Measurements from ENCODE around the gene LRRC28.

LRRC28 gene

DNA sequence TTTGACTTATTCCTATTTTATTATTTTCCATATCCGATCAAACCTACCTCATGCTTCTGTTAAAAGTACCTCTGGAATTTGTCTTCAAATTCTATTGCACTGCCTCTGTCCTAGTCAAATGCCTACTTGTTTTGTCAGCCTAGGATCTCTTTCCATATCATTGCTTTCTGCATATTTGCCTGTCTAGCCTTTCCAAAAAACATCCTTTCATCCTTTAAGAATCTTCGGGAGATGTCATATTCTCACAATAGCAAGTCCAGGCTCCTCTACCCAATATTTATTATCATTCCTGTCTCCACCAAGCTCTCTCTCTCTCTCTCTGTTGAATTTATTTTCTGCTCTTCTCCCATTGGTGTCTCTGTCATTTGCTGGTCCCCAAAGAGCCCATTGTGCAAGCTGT lies 80.1 kb downstream of the LRRC28 start:
- Histone ChIP-seq H3K27ac (replicated peaks) (no peak overlapping the region), H3K27me3 (ENCODE audit: insufficient read depth, poor library complexity, severe bottlenecking) (no peaks in the 10 kb centered on the region), H3K4me3 (replicated peaks; ENCODE audit: insufficient read depth, low read length) (no peak overlapping the region)
- DNase-seq (ENCODE audit: low read depth in 1 of 2, low spot score in 1 of 2), result no peak
- TF ChIP-seq GABPA (IDR thresholded peaks at IDR 0.05; ENCODE audit: low read depth) (no peak), POLR2AphosphoS5 (IDR thresholded peaks at IDR 0.05; ENCODE audit: low read depth) (no peak), SPI1 (IDR thresholded peaks at IDR 0.05; ENCODE audit: borderline replicate concordance, low read depth) (no peak)
- TF ChIP-seq, protein P1, sequence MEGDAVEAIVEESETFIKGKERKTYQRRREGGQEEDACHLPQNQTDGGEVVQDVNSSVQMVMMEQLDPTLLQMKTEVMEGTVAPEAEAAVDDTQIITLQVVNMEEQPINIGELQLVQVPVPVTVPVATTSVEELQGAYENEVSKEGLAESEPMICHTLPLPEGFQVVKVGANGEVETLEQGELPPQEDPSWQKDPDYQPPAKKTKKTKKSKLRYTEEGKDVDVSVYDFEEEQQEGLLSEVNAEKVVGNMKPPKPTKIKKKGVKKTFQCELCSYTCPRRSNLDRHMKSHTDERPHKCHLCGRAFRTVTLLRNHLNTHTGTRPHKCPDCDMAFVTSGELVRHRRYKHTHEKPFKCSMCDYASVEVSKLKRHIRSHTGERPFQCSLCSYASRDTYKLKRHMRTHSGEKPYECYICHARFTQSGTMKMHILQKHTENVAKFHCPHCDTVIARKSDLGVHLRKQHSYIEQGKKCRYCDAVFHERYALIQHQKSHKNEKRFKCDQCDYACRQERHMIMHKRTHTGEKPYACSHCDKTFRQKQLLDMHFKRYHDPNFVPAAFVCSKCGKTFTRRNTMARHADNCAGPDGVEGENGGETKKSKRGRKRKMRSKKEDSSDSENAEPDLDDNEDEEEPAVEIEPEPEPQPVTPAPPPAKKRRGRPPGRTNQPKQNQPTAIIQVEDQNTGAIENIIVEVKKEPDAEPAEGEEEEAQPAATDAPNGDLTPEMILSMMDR (IDR thresholded peaks at IDR 0.05; ENCODE audit: insufficient read depth, low read length), result no peak
- TF ChIP-seq, protein P2, sequence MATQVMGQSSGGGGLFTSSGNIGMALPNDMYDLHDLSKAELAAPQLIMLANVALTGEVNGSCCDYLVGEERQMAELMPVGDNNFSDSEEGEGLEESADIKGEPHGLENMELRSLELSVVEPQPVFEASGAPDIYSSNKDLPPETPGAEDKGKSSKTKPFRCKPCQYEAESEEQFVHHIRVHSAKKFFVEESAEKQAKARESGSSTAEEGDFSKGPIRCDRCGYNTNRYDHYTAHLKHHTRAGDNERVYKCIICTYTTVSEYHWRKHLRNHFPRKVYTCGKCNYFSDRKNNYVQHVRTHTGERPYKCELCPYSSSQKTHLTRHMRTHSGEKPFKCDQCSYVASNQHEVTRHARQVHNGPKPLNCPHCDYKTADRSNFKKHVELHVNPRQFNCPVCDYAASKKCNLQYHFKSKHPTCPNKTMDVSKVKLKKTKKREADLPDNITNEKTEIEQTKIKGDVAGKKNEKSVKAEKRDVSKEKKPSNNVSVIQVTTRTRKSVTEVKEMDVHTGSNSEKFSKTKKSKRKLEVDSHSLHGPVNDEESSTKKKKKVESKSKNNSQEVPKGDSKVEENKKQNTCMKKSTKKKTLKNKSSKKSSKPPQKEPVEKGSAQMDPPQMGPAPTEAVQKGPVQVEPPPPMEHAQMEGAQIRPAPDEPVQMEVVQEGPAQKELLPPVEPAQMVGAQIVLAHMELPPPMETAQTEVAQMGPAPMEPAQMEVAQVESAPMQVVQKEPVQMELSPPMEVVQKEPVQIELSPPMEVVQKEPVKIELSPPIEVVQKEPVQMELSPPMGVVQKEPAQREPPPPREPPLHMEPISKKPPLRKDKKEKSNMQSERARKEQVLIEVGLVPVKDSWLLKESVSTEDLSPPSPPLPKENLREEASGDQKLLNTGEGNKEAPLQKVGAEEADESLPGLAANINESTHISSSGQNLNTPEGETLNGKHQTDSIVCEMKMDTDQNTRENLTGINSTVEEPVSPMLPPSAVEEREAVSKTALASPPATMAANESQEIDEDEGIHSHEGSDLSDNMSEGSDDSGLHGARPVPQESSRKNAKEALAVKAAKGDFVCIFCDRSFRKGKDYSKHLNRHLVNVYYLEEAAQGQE (IDR thresholded peaks at IDR 0.05; ENCODE audit: insufficient replicate concordance, low read depth), result no peak

DNA sequence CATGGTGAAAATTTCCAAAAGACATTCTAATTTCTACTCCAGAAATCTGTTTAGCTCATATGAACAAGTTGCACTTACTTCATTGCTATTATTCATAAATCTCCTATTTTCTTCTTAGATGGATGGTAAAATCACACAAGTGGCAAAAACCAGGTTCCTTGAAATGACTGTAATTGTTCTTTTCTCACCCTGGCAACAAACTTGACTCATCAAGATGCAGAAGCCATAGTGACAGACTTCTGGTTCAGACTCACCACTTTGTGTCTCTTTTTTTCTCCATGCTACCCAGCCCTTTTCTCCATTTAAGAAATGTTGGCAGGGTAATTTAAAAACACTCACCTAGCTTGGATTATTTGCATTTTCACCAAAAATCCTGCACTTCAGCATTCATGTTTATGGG lies 82.1 kb downstream of the LRRC28 start:
- TF ChIP-seq, protein P2 (IDR thresholded peaks at IDR 0.05; ENCODE audit: insufficient replicate concordance, low read depth), result no peak
- TF ChIP-seq SPI1 (IDR thresholded peaks at IDR 0.05; ENCODE audit: borderline replicate concordance, low read depth) (no peak), POLR2AphosphoS5 (IDR thresholded peaks at IDR 0.05; ENCODE audit: low read depth) (no peak), GABPA (IDR thresholded peaks at IDR 0.05; ENCODE audit: low read depth) (no peak)
- TF ChIP-seq, protein P1 (IDR thresholded peaks at IDR 0.05; ENCODE audit: insufficient read depth, low read length), result no peak
- no peak overlapping the region for H3K4me3 ChIP-seq (replicated peaks; ENCODE audit: insufficient read depth, low read length)
- H3K27me3 ChIP-seq (ENCODE audit: insufficient read depth, poor library complexity, severe bottlenecking), result no peaks in the 10 kb centered on the region
- no peak overlapping the region for H3K27ac ChIP-seq (replicated peaks)
- no peak for DNase-seq (ENCODE audit: low read depth in 1 of 2, low spot score in 1 of 2)

DNA sequence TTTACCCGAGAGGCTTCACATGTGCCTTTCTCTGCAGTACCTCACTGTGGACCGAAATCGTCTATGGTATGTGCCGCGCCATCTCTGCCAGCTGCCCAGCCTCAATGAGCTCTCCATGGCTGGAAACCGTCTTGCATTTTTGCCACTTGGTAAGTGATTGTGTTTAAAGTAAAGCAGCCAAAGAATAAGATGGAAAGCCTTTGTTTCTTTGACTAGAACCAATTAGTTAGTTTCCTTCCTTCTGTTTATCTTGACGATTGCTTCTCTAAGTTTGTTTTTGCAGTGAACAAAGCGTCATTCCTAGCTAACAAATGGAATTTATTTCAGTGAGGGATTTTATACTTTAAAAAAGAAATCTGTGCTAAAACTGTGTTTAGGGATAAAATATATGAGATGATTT lies 82.7 kb downstream of the LRRC28 start:
- no peak overlapping the region for H3K4me3 ChIP-seq (replicated peaks; ENCODE audit: insufficient read depth, low read length)
- no peaks in the 10 kb centered on the region for H3K27me3 ChIP-seq (ENCODE audit: insufficient read depth, poor library complexity, severe bottlenecking)
- TF ChIP-seq, protein P1 (IDR thresholded peaks at IDR 0.05; ENCODE audit: insufficient read depth, low read length), result no peak
- H3K27ac ChIP-seq (replicated peaks), result no peak overlapping the region
- no peak for DNase-seq (ENCODE audit: low read depth in 1 of 2, low spot score in 1 of 2)

DNA sequence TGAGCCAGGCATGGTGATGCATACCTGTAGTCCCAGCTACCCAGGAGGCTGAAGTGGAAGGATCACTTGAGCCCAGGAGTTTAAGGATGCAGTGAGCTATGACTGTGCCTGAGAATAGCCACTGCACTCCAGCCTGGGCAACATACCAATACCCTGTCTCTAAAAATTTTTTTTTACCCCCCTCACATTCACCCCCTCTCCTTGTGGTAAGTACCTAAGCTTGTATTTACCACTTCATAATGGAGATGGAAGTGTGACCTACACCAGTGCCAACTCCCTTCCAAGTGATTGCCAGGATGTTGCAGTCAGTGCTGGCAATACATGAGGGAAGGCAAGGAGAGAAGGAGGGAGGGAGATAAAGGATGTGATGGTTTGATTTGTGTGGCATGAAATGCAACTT lies 84.2 kb downstream of the LRRC28 start:
- H3K27me3 ChIP-seq (ENCODE audit: insufficient read depth, poor library complexity, severe bottlenecking), result no peaks in the 10 kb centered on the region
- no peak for TF ChIP-seq POLR2AphosphoS5 (IDR thresholded peaks at IDR 0.05; ENCODE audit: low read depth)
- TF ChIP-seq, protein P2 (IDR thresholded peaks at IDR 0.05; ENCODE audit: insufficient replicate concordance, low read depth), result no peak
- TF ChIP-seq GABPA (IDR thresholded peaks at IDR 0.05; ENCODE audit: low read depth), result no peak
- no peak for TF ChIP-seq SPI1 (IDR thresholded peaks at IDR 0.05; ENCODE audit: borderline replicate concordance, low read depth)
- TF ChIP-seq, protein P1 (IDR thresholded peaks at IDR 0.05; ENCODE audit: insufficient read depth, low read length), result no peak
- DNase-seq (ENCODE audit: low read depth in 1 of 2, low spot score in 1 of 2), result no peak
- no peak overlapping the region for H3K27ac ChIP-seq (replicated peaks)
- no peak overlapping the region for H3K4me3 ChIP-seq (replicated peaks; ENCODE audit: insufficient read depth, low read length)
